NB4 (cell line): ENCODE data around the gene S100A6.

ENCODE experiments used
- POLR2A ChIP-seq: IDR thresholded peaks from 2 replicates; pipeline ENCODE4 v1.6.1; 2011; ENCODE audit warnings: mild to moderate bottlenecking; ENCODE audit not compliant: insufficient read length; ENCODE audit errors: extremely low read depth
- TF ChIP-seq, protein P1 (sequence below): IDR thresholded peaks from one replicate; pipeline ENCODE4 v1.5.1; 2012; ENCODE audit warnings: low read depth, low read length
- TF ChIP-seq, protein P2 (sequence below): IDR thresholded peaks from 2 replicates; pipeline ENCODE4 v1.6.1; 2011; ENCODE audit warnings: low read depth, low read length

DNA sequence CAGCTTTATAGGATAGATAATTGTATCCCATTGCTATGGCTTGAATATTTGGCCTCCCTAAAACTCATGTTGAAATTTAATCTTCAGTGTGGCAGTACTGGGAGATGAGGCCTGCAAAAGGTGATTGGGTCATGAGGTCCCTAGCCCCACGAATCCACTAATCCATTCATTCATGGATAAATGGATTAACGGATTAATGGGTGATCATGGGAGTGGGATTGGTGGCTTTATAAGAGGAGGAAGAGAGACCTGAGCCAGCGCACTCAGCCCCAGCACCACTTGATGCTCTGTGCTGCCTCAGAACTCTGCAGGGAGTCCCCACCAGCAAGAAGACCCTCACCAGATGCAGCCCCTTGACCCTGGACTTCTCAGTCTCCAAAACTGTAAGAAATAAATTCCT lies 32.0 kb downstream of the S100A6 start:
- TF ChIP-seq, protein P1, sequence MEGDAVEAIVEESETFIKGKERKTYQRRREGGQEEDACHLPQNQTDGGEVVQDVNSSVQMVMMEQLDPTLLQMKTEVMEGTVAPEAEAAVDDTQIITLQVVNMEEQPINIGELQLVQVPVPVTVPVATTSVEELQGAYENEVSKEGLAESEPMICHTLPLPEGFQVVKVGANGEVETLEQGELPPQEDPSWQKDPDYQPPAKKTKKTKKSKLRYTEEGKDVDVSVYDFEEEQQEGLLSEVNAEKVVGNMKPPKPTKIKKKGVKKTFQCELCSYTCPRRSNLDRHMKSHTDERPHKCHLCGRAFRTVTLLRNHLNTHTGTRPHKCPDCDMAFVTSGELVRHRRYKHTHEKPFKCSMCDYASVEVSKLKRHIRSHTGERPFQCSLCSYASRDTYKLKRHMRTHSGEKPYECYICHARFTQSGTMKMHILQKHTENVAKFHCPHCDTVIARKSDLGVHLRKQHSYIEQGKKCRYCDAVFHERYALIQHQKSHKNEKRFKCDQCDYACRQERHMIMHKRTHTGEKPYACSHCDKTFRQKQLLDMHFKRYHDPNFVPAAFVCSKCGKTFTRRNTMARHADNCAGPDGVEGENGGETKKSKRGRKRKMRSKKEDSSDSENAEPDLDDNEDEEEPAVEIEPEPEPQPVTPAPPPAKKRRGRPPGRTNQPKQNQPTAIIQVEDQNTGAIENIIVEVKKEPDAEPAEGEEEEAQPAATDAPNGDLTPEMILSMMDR, result no peak
- TF ChIP-seq POLR2A, result no peak
- TF ChIP-seq, protein P2, sequence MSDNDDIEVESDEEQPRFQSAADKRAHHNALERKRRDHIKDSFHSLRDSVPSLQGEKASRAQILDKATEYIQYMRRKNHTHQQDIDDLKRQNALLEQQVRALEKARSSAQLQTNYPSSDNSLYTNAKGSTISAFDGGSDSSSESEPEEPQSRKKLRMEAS, result no peak
